Prostate gland (tissue), 2 donors: ENCODE measurements around the gene SMYD1.

Experiments
- CTCF ChIP-seq, 4 experiments: fragments of 200-600 bp in 2 of 4; fragments of 450-650 bp in 2 of 4; sonication (generic) in 2 of 4; IDR thresholded peaks; 1 replicate in 3 of 4; 2 replicates in 1 of 4; pipeline ENCODE4 v1.5.1; 2016 to 2019; ENCODE audit warnings: antibody characterized with exemption in 4 of 4, mild to moderate bottlenecking in 2 of 4, moderate library complexity in 2 of 4
- POLR2A ChIP-seq: fragments of 450-650 bp; IDR thresholded peaks from one replicate; pipeline ENCODE4 v1.6.1; 2016; ENCODE audit warnings: antibody characterized with exemption, mild to moderate bottlenecking

GRCh38 chr2:88036606-88037005 is 31.0 kb upstream of the SMYD1 start:
- TF ChIP-seq POLR2A (no peak), CTCF (IDR thresholded peaks at IDR 0.05) (no peak)
